DMS53 treated with DMSO at 0.1 percent for 48 hours (cell line): Measurements from ENCODE around the gene PTHLH.

Experiments
- DNase-seq: peaks from one replicate; lab custom pipeline; 2025; ENCODE audit not compliant: unreplicated experiment; lab: John Stamatoyannopoulos, UW

Gene PTHLH

DNA sequence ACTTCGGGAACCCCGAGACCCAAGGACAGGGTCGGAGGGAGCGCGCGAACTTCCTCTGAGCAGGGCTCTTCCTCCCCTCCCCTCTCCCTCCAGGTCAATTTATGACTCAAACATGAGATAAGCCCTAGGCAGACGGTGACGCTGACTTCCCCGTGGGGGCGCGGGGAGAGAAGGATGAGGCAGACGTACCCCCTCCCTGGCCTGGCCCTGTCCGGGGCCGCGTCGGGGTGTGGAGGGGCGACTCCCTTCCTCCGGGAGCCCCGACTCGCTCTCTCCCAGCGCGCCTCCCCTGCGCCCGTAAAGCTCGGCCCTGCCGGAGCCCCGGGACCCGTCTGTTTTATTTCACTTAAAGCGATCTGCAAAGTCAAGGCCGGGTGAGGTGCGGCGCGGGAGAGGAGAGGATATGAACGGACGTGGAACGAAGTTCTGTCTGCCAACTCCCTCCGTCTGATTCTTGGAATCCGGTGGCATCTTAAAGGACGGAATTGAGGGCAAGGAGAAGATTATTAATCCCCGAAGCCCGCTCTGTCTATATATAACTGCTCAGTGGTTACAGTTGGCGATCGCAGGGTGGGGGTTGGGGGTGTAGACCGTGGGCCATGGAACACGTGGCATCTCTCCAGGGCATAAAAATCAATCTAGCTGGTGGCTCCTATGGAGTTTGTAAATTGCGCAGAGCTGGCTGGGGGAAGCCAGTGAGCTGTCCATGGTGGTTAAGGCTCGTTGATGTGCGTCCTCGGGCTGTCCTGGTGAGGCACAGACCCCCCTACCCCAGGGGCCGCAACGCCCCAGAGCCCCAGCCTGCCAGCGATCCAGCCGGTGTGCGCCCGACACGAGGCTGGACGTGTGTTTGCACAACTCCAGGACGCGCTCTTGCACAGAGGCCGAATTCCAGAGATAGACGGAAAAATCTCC, 2.9 kb upstream of the PTHLH start:
- peak; percentile 75 for DNase-seq

DNA sequence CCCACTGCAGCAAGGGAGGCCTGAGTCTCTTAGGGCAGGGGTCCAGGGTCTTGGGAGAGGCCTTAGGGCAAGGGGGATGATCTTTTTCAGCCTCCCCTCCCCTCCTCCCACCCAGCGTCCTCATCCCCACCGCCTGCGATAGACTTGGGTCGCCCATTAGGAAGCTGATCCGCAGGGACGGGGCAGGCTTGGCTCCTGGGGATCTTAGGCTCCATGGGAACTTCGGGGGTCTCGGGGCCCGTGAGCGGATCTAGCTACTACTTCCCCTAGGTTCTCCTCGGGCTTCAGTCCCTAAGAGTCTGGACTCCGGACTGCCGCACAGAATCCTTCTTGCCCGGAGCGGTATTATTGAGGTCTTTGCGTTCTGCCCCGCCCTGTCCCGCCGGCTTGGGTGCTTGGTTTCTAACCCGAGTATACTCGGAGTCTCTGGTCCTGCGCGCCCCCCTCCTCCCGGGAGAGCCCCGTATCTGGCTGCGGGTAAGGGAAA, 2.2 kb upstream of the PTHLH start:
- no peak for DNase-seq

DNA sequence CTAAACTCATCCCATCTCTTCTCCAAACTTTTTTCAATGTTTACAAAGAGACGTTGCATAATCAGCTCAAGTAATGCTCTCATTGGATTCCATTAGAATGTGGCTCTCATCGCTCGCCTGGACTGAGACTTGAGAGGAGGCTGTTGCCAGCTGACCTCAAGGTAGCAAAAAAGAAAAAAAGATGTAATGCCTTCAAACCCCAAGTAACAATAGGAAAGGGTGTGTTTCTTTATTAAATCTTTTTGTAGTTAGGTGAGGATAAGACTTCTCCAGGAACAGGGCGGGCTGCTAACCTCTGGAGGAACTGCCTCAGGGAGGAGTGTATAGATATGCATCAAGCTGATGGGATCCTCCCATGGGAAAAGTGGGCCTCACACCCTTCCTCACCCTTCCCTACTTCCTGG, 956 bp upstream of the PTHLH start:
- DNase-seq = no peak

GRCh38 chr12:27971606-27972005, 927 bp downstream of the PTHLH start:
- no peak for DNase-seq

DNA sequence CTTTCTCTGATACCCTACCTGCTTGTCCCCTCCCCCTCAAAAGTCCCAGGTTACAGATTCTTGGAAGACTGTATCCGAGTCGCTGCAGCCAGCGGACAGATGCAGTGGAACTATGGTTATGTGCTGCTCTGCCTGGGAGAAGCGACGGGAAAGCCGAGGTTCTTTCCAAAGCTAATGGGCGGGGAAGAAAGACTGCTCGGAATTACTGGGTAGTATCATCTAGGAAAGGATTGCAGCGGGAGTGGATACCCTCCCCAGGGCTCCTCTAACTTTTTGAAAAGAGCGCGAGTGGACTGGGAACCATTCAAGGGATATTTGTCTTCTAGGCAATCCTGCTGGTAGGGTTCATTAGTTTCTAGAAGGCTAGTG, 1.4 kb downstream of the PTHLH start:
- DNase-seq = no peak

DNA sequence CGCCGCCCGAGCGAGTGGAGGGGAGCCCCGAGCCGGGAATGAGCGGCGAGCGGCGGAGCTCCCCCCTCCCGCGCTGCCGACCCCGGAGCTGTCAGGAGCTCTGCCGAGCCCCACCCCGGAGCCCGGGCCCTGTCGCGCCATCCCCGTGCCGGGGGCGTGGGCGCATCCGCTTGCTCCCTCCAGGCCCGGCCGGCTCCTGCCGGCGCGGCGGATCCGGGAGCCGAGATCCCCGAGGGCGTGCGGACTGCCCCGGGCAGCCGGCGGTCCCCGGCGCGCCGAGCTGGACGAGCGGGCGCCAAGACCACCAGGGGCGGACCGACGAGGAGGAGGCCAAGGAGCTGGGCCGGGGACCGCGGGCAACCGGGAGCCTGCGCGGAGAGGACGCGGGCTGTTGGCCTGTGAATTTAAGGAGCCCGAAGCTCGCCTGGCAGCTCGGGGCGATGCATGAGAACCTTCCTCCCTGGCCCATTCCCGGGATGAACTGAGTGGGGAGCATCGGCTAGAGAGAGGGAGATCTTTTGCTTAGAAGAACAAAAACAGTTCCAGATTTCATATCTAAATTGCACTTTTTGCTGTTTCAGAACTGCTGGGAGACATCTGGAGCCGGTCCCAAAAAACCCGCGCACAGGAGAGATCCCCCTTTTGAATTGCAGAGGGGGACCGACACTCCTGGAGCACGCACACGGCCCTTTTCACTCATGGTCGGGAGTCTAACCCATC, 2.0 kb downstream of the PTHLH start:
- peak; percentile 32 for DNase-seq

GRCh38 chr12:27969624-27970400, 2.7 kb downstream of the PTHLH start:
- peak; percentile 88 for DNase-seq

- peak; percentile 84 for DNase-seq
Measured at GRCh38 chr12:27968972-27969623, 3.4 kb downstream of the PTHLH start.

DNA sequence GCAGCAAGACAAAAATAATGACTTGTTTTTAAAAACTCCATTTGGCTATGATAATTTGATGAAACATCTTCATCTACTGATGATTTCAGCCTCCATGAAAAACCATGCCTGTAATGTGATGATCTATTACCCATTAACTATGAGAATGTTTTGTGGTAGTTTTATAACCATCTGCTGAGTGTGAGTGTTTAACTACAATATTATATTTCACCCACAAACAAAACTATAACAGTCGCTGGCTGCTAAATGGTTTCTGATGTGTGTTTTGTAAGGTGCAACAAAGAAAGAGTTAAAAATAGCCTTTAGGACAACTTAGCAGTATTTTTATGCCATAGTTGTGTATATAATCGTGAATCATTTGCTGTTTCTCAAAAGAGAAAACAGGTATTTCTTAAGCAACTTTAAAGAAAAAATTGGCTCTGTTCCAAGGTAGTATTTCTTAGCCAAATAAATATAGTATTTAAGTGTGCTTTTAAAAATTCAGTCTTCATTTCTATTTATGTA, 4.9 kb downstream of the PTHLH start:
- DNase-seq = peak; percentile 75

DNA sequence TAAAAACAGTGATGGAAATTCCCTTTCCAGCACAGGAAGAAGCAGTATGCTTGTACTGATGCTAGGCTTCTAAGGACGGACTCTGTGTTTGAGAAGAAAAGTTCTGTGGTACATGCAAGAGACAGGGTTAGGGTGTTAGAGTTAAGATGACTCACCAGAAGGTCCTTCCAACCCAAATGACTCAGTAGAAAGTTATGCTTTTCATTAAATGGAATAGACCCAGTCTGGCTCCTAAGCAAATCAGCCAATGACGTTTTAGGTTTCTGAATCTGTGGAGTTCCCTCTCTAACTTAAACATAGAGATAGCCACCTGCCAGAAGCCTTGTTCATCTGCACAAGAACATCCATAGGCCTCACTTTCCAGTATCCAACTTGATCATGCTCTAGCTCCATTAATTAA, 5.7 kb downstream of the PTHLH start:
- DNase-seq = peak; percentile 82

DNA sequence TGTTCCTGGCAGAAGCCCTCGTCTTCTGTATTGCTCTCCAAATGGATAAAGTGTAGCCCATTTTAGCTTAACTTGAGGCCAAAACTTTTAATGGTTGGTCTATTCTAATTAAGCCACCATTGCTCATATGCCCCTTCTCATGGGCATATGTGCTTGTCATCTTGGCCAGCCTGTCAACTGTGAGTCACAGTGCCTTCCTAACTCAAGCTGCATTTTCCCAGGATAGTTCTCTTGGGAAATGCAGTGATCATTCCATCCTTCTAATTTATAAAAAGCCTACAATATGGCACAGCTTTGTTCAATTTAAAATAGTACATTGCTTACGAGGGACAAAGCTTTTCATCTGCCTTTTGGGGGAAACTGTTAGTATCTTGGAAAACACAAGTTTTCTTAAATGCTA, 6.6 kb downstream of the PTHLH start:
- DNase-seq = no peak

- peak; percentile 51 for DNase-seq
Measured at GRCh38 chr12:27965411-27965810, 7.1 kb downstream of the PTHLH start.

DNA sequence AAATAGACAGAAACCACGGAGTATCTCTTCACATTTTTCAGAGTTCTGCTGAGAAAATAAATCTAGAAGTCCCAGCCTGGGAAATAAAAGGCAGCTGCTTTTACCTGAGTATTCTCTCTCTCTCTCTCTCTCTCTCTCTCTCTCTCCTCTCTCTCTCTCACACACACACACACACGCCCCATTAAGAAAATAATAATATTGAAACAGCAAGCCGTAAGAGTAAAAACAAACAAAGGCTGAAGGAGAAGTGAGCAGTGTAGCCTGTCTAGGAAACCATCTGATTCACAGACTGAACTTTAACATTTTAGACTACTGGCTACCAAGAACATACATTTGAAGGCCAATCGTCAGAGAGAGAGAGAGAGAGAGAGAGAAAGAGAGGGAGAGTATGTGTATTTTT, 8.4 kb downstream of the PTHLH start:
- DNase-seq = peak; percentile 95

DNA sequence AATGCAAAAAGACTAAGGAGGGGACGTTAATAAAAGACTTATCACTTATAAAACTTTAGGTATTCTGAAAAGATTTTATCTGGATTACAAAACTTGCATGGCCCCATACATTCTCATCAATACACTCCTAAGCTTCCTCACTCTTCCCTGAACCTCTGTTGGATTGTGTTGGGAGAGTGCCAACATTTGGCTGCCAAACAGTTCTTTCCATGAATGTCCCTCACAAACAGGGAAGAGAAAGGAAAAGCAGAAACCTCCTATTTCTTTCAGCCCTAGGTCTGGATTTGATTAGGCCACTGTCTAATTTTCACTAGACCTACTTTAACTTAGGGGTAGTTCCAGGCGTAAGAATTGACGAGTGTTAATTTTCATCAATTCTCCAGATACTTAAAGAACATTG, 11.7 kb downstream of the PTHLH start:
- no peak for DNase-seq

GRCh38 chr12:27958675-27959074, 13.9 kb downstream of the PTHLH start:
- no peak for DNase-seq

GRCh38 chr12:27957366-27957765, 15.2 kb downstream of the PTHLH start:
- DNase-seq = no peak

GRCh38 chr12:27953817-27954216, 18.7 kb downstream of the PTHLH start:
- no peak for DNase-seq

DNA sequence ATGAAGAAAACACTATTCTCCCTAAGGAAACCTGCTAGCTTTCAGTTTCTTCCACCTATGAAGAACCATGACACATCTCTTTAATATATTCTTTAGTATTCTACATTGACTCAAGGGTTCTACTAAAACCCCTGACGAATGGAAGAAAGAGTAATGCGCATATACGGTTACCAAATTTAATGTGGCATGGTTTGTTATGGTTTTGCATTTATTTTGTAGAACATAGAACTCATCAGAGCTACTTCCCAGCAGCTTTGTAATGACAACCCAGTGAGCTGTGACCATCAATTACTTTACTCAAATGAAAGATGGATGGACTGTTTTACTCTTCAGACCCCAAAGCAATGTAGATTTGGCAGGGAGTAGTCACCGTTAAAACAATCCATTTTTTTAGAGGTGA, 19.2 kb downstream of the PTHLH start:
- DNase-seq = no peak

GRCh38 chr12:27952510-27952909, 20.0 kb downstream of the PTHLH start:
- no peak for DNase-seq

- DNase-seq = no peak
Measured at GRCh38 chr12:27951898-27952297, 20.6 kb downstream of the PTHLH start.

DNA sequence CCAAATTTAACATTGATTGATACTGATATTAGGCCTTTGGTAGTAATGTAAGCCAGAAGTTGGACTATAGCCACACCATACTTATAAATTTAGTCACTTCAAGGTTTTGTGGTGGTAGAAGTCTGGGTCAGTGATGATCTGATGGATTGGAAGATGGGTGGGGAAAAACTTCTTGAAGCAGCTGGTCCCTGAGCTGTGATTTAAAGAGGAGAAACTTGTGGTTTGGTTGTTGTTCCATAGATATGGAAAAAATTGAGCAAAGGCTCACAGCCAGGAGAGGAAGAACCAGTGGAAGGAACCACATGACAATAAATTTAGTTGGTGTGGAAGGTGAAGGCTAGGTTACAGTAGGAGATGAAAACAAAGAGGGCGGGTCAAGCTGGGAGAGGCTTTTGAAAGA, 26.1 kb downstream of the PTHLH start:
- no peak for DNase-seq
